HG03159 (cell line): Measurements from ENCODE around the gene SPDYE17.
"Not testable (repeated sequence)": the region's sequence is repeated elsewhere in the genome, so short reads cannot be mapped to it uniquely, and the experiment has no call there.

Experiments used
- ATAC-seq: cut with Tn5 transposase; IDR thresholded peaks from one replicate; pipeline ENCODE4 v1.9.1; 2021; ENCODE audit warnings: mild to moderate bottlenecking, moderate library complexity; ENCODE audit not compliant: unreplicated experiment

SPDYE17 gene

GRCh38 chr7:76998764-76999450 is 33.3 kb downstream of the SPDYE17 start:
- not testable (repeated sequence) for ATAC-seq

GRCh38 chr7:76998285-76998589 is 33.9 kb downstream of the SPDYE17 start:
- no peak for ATAC-seq

GRCh38 chr7:76997381-76998284 is 34.5 kb downstream of the SPDYE17 start:
- no peak for ATAC-seq

GRCh38 chr7:76996932-76997331 is 35.2 kb downstream of the SPDYE17 start:
- ATAC-seq: not testable (repeated sequence)

- ATAC-seq: not testable (repeated sequence)
Observed at GRCh38 chr7:76994286-76994685, 37.9 kb downstream of the SPDYE17 start.

GRCh38 chr7:76993831-76994230 is 38.3 kb downstream of the SPDYE17 start:
- not testable (repeated sequence) for ATAC-seq

- not testable (repeated sequence) for ATAC-seq
Observed at GRCh38 chr7:76992871-76993270, 39.3 kb downstream of the SPDYE17 start.

GRCh38 chr7:76992204-76992603 is 40.0 kb downstream of the SPDYE17 start:
- ATAC-seq: not testable (repeated sequence)

GRCh38 chr7:76990202-76990601 is 42.0 kb downstream of the SPDYE17 start:
- ATAC-seq: not testable (repeated sequence)

GRCh38 chr7:76985924-76986717 is 46.0 kb downstream of the SPDYE17 start:
- ATAC-seq: not testable (repeated sequence)

GRCh38 chr7:76984784-76985136 is 47.4 kb downstream of the SPDYE17 start:
- ATAC-seq: peak; percentile 96

GRCh38 chr7:76983937-76984783 is 48.0 kb downstream of the SPDYE17 start:
- ATAC-seq: peak; percentile 25

- not testable (repeated sequence) for ATAC-seq
Observed at GRCh38 chr7:76983333-76983732, 48.8 kb downstream of the SPDYE17 start.

GRCh38 chr7:76982501-76982900 is 49.7 kb downstream of the SPDYE17 start:
- ATAC-seq: not testable (repeated sequence)

GRCh38 chr7:76981187-76981970 is 50.8 kb downstream of the SPDYE17 start:
- ATAC-seq: not testable (repeated sequence)

GRCh38 chr7:76980576-76980975 is 51.6 kb downstream of the SPDYE17 start:
- not testable (repeated sequence) for ATAC-seq

- not testable (repeated sequence) for ATAC-seq
Observed at GRCh38 chr7:76977761-76978367, 54.3 kb downstream of the SPDYE17 start.

GRCh38 chr7:76974793-76975579 is 57.2 kb downstream of the SPDYE17 start:
- ATAC-seq: not testable (repeated sequence)
